Colonic mucosa (tissue), 4 donors: ENCODE measurements around the gene FLOT1. TPM values are rescaled to one million over a fixed set of nuclear protein-coding genes. Genes with fewer than 3 reads are reported as not detected.

ENCODE experiments used
- DNase-seq: peaks from one replicate; pipeline ENCODE4 v3.0.0-alpha.2; 2020
- H3K27ac ChIP-seq: fragments of 200-600 bp; one replicate; pipeline ENCODE4 v1.8.0; 2021
- H3K27me3 ChIP-seq: fragments of 200-600 bp; one replicate; pipeline ENCODE4 v1.8.0; 2021
- H3K36me3 ChIP-seq: fragments of 200-600 bp; one replicate; pipeline ENCODE4 v1.8.0; 2021
- H3K4me1 ChIP-seq: fragments of 200-600 bp; one replicate; pipeline ENCODE4 v1.8.0; 2021; ENCODE audit warnings: mild to moderate bottlenecking
- H3K4me3 ChIP-seq: fragments of 200-600 bp; one replicate; pipeline ENCODE4 v1.8.0; 2021
- H3K9ac ChIP-seq, 2 donors: one replicate each; pipeline ENCODE4 v1.7.0; 2013; ENCODE audit warnings: control low read depth in 2 of 2, low read depth in 2 of 2, low read length in 2 of 2
- H3K9me3 ChIP-seq: fragments of 200-600 bp; one replicate; pipeline ENCODE4 v1.8.0; 2021
- CTCF ChIP-seq: fragments of 200-600 bp; IDR thresholded peaks from one replicate; pipeline ENCODE4 v1.8.0; 2022; ENCODE audit warnings: antibody characterized with exemption, mild to moderate bottlenecking
- intact Hi-C: fragments of 100-400 bp; cut with DNase I; formaldehyde crosslinking; loops from one replicate; pipeline ENCODE4 v1.14.1; 2022
- total RNA-seq, 2 donors: library from RNA; stranded (reverse); fragmentation: NEBNext Ultra II Directional in 1 of 2; extraction: Animal tissue kit (Norgen Biotek cat#: 25700) in 1 of 2; gene quantifications; one replicate each; pipeline ENCODE4 v1.2.1, GENCODE V29; 2021
- donor health status: healthy.
- donor health status: DM: no; HTN: no; CAD: no.
- donor health status: DM: no; HTN: no; CAD: no.

Gene FLOT1
- total RNA-seq, 2 donors from 2014 or later = 130 to 158 TPM

- peaks cover 29% of the 10 kb centered on the region for H3K36me3 ChIP-seq
These were observed 10.1 kb downstream of the FLOT1 start for GRCh38 chr6:30732237-30732943.

GRCh38 chr6:30730601-30731435 is 11.7 kb downstream of the FLOT1 start:
- Histone ChIP-seq H3K4me1 (peaks cover 8% of the 10 kb centered on the region), H3K36me3 (peaks cover 29% of the 10 kb centered on the region), H3K4me3 (no peak overlapping the region), H3K9me3 (no peaks in the 10 kb centered on the region), H3K27ac (no peak overlapping the region), H3K9ac (peak overlapping the region in 1 of 2 donors; percentile 71), H3K27me3 (no peaks in the 10 kb centered on the region)
- TF ChIP-seq CTCF = peak; percentile 69
- peak; percentile 86 for DNase-seq
- intact Hi-C loops = loop anchor here (2.0 kb wide), 1 partner anchor 52 kb away; no protein-coding TSS in a partner anchor

More at GRCh38 chr6:30732237-30732943, 10.1 kb downstream of the FLOT1 start:
- Histone ChIP-seq H3K27ac (no peak overlapping the region), H3K27me3 (no peaks in the 10 kb centered on the region), H3K4me3 (no peak overlapping the region), H3K4me1 (peaks cover 8% of the 10 kb centered on the region), H3K9me3 (no peaks in the 10 kb centered on the region), H3K9ac (no peak overlapping the region)
- no peak for TF ChIP-seq CTCF
- intact Hi-C loops = no loop called here
- DNase-seq = no peak

GRCh38 chr6:30727920-30728553 is 14.4 kb downstream of the FLOT1 start:
- H3K9ac ChIP-seq = no peak overlapping the region
- no peak overlapping the region for H3K4me3 ChIP-seq
- no peak for DNase-seq
- H3K4me1 ChIP-seq = peaks cover 8% of the 10 kb centered on the region
- peaks cover 35% of the 10 kb centered on the region for H3K36me3 ChIP-seq
- no peak for TF ChIP-seq CTCF
- no peaks in the 10 kb centered on the region for H3K27me3 ChIP-seq
- H3K9me3 ChIP-seq = no peaks in the 10 kb centered on the region
- intact Hi-C loops = no loop called here
- H3K27ac ChIP-seq = no peak overlapping the region

- TF ChIP-seq CTCF = no peak
- no peaks in the 10 kb centered on the region for H3K9me3 ChIP-seq
- intact Hi-C loops = no loop called here
- H3K9ac ChIP-seq = no peak overlapping the region
- H3K36me3 ChIP-seq = peaks cover 36% of the 10 kb centered on the region
- DNase-seq = no peak
- H3K4me3 ChIP-seq = no peak overlapping the region
- H3K4me1 ChIP-seq = peaks cover 8% of the 10 kb centered on the region
- no peak overlapping the region for H3K27ac ChIP-seq
- H3K27me3 ChIP-seq = no peaks in the 10 kb centered on the region
These were observed 15.7 kb downstream of the FLOT1 start for GRCh38 chr6:30726506-30727413.
